Hepatocyte (in vitro differentiated cells): ENCODE data around the gene LCN1. TPM values are rescaled to one million over a fixed set of nuclear protein-coding genes. Genes with fewer than 3 reads are reported as not detected.
A peak's percentile ranks its signal among the peaks of the same experiment; 100 is the strongest.

Experiments
- DNase-seq: peaks from one replicate; pipeline ENCODE4 v3.0.0-alpha.2; 2016; ENCODE audit warnings: low spot score
- H2AFZ ChIP-seq: fragments of 200-600 bp; sonication (generic); 2 replicates; pipeline ENCODE4 v1.6.0; 2016; ENCODE audit warnings: antibody characterized with exemption, mild to moderate bottlenecking
- H3K27ac ChIP-seq: fragments of 200-600 bp; sonication (generic); 2 replicates; pipeline ENCODE4 v1.5.1; 2016; ENCODE audit warnings: mild to moderate bottlenecking
- H3K27me3 ChIP-seq: fragments of 200-600 bp; sonication (generic); 2 replicates; pipeline ENCODE4 v1.6.1; 2016
- H3K36me3 ChIP-seq: fragments of 200-600 bp; sonication (generic); replicated peaks from 2 replicates; pipeline ENCODE4 v1.5.1; 2016; ENCODE audit warnings: low read depth; ENCODE audit not compliant: insufficient read depth
- H3K4me1 ChIP-seq: fragments of 200-600 bp; sonication (generic); 2 replicates; pipeline ENCODE4 v1.5.1; 2016; ENCODE audit warnings: mild to moderate bottlenecking, moderate library complexity; ENCODE audit not compliant: insufficient read depth
- H3K4me2 ChIP-seq: fragments of 200-600 bp; sonication (generic); 2 replicates; pipeline ENCODE4 v1.6.0; 2016
- H3K4me3 ChIP-seq: fragments of 200-600 bp; sonication (generic); 2 replicates; pipeline ENCODE4 v1.5.1; 2016; ENCODE audit warnings: mild to moderate bottlenecking
- H3K79me2 ChIP-seq: fragments of 200-600 bp; sonication (generic); 2 replicates; pipeline ENCODE4 v1.6.0; 2017; ENCODE audit warnings: mild to moderate bottlenecking
- H3K9me2 ChIP-seq: fragments of 200-600 bp; sonication (generic); replicated peaks from 2 replicates; pipeline ENCODE4 v1.6.0; 2017; ENCODE audit warnings: mild to moderate bottlenecking; ENCODE audit not compliant: insufficient read depth
- H3K9me3 ChIP-seq: fragments of 200-600 bp; sonication (generic); 2 replicates; pipeline ENCODE4 v1.5.1; 2016; ENCODE audit warnings: low read depth, mild to moderate bottlenecking
- H4K20me1 ChIP-seq: fragments of 200-600 bp; sonication (generic); 2 replicates; pipeline ENCODE4 v1.6.0; 2016; ENCODE audit warnings: mild to moderate bottlenecking; ENCODE audit not compliant: insufficient read depth, poor library complexity, severe bottlenecking
- CTCF ChIP-seq: fragments of 200-600 bp; sonication (generic); IDR thresholded peaks from 2 replicates; pipeline ENCODE4 v1.5.1; 2016; ENCODE audit warnings: antibody characterized with exemption, mild to moderate bottlenecking; ENCODE audit not compliant: poor library complexity
- EZH2 ChIP-seq: fragments of 200-600 bp; sonication (generic); IDR thresholded peaks from 2 replicates; pipeline ENCODE4 v1.6.1; 2016; ENCODE audit warnings: antibody characterized with exemption, mild to moderate bottlenecking, borderline replicate concordance
- EZH2phosphoT487 ChIP-seq: fragments of 200-600 bp; sonication (generic); IDR thresholded peaks from one replicate; pipeline ENCODE4 v1.6.1; 2018; ENCODE audit warnings: antibody characterized with exemption, mild to moderate bottlenecking, low read depth, moderate library complexity; ENCODE audit not compliant: unreplicated experiment, severe bottlenecking
- WGBS: methylation state at CpG from one replicate; pipeline ENCODE4 v1.1.6; 2016; ENCODE audit warnings: low lambda C conversion rate; ENCODE audit errors: missing lambda C conversion rate; 5-methylcytosine and 5-hydroxymethylcytosine counted together
- polyA plus RNA-seq: library from polyadenylated mRNA; unstranded; fragments of >200 nt; fragmentation: Nextera tagmentation; extraction: Ambion mirVana; gene quantifications from 2 replicates; pipeline ENCODE4 v1.2.1, GENCODE V29; 2016
- total RNA-seq: library from RNA; depleted of rRNA; stranded (reverse); fragments of >200 nt; gene quantifications from 2 replicates; pipeline ENCODE4 v1.2.3, GENCODE V29; 2014

Gene LCN1
- total and polyA plus RNA-seq, 2 experiments from 2014 or later = not detected

GRCh38 chr9:135500071-135500524, 21.1 kb upstream of the LCN1 start:
- under 1% methylated on average over 27 of the region's 29 CpGs for WGBS
- peaks cover 5% of the 10 kb centered on the region for H4K20me1 ChIP-seq
- TF ChIP-seq EZH2phosphoT487 (no peak), CTCF (no peak), EZH2 (no peak)
- no peaks in the 10 kb centered on the region for H3K36me3 ChIP-seq
- peak overlapping the region; percentile 95 for H2AFZ ChIP-seq
- H3K4me2 ChIP-seq = peak overlapping the region; percentile 99
- peak overlapping the region; percentile 92 for H3K4me3 ChIP-seq
- peaks cover 7% of the 10 kb centered on the region for H3K4me1 ChIP-seq
- H3K27me3 ChIP-seq = no peaks in the 10 kb centered on the region
- DNase-seq = no peak
- no peaks in the 10 kb centered on the region for H3K9me3 ChIP-seq
- H3K9me2 ChIP-seq = no peaks in the 10 kb centered on the region
- H3K27ac ChIP-seq = peak overlapping the region; percentile 62
- H3K79me2 ChIP-seq = peaks cover 17% of the 10 kb centered on the region

- Histone ChIP-seq H3K4me3 (peak within 1 kb of the TSS; percentile 92), H3K36me3 (no peaks in the 10 kb centered on the region), H3K4me2 (peak within 1 kb of the TSS; percentile 99), H3K9me3 (no peaks in the 10 kb centered on the region), H3K9me2 (no peaks in the 10 kb centered on the region), H3K4me1 (peaks cover 7% of the 10 kb centered on the region), H3K27ac (peak within 1 kb of the TSS; percentile 86), H4K20me1 (peaks cover 5% of the 10 kb centered on the region), H3K27me3 (no peaks in the 10 kb centered on the region), H2AFZ (peak within 1 kb of the TSS; percentile 95), H3K79me2 (peaks cover 17% of the 10 kb centered on the region)
- TF ChIP-seq EZH2 (no peak), CTCF (peak; percentile 90)
- peak; percentile 95 for DNase-seq
- WGBS = 2% methylated on average over 41 of the region's 92 CpGs
These were observed 20.5 kb upstream of the LCN1 start, which contains the start of gene MRPS2 for GRCh38 chr9:135500525-135501260. Gene MRPS2, plus strand, starts transcription at chr9:135500682. Its CDS starts 29 bp downstream, at chr9:135500711.

- Histone ChIP-seq H3K4me1 (peaks cover 7% of the 10 kb centered on the region), H3K27me3 (no peaks in the 10 kb centered on the region), H3K79me2 (peaks cover 17% of the 10 kb centered on the region), H3K9me3 (no peaks in the 10 kb centered on the region), H3K4me2 (peak overlapping the region; percentile 99), H3K4me3 (peak overlapping the region; percentile 92), H2AFZ (peak overlapping the region; percentile 95), H4K20me1 (peaks cover 5% of the 10 kb centered on the region), H3K36me3 (no peaks in the 10 kb centered on the region), H3K9me2 (no peaks in the 10 kb centered on the region), H3K27ac (peak overlapping the region; percentile 86)
- 48% methylated on average over 34 of the region's 38 CpGs for WGBS
- TF ChIP-seq EZH2phosphoT487 (no peak), EZH2 (no peak), CTCF (no peak)
- no peak for DNase-seq
These were observed 19.7 kb upstream of the LCN1 start for GRCh38 chr9:135501261-135502167.
